Naive B cell (primary cell): Measurements from ENCODE around the gene MED26. TPM values are rescaled to one million over a fixed set of nuclear protein-coding genes. Genes with fewer than 3 reads are reported as not detected.

ENCODE experiments used
- ATAC-seq, 2 donors: fragments of 150-1000 bp; cut with Tn5 transposase; 2 replicates each; pipeline ENCODE4 v1.10.0; 2021; ENCODE audit warnings: low read depth in 2 of 2, mild to moderate bottlenecking in 2 of 2, moderate library complexity in 2 of 2
- DNase-seq: peaks from one replicate; pipeline ENCODE4 v3.0.0; 2022
- H3K27ac Mint-ChIP-seq, 6 donors: one replicate each; pipeline ENCODE4 v1.8.0; 2020 to 2022; ENCODE audit warnings: mild to moderate bottlenecking in 6 of 6, mixed read lengths in 6 of 6, moderate library complexity in 5 of 6, inconsistent platforms in 2 of 6
- H3K27me3 Mint-ChIP-seq, 3 donors: one replicate each; pipeline ENCODE4 v1.8.0; 2021 to 2022; ENCODE audit warnings: mixed read lengths in 3 of 3, mild to moderate bottlenecking in 1 of 3
- H3K36me3 Mint-ChIP-seq, 2 donors: one replicate each; pipeline ENCODE4 v1.8.0; 2020 to 2022; ENCODE audit warnings: mixed read lengths in 2 of 2, inconsistent platforms in 1 of 2, mild to moderate bottlenecking in 1 of 2
- H3K4me1 Mint-ChIP-seq, 3 donors: one replicate each; pipeline ENCODE4 v1.8.0; 2020 to 2022; ENCODE audit warnings: mixed read lengths in 3 of 3, inconsistent platforms in 1 of 3, mild to moderate bottlenecking in 1 of 3, moderate library complexity in 1 of 3
- H3K4me3 Mint-ChIP-seq, 8 donors: one replicate each; pipeline ENCODE4 v1.8.0; 2020 to 2022; ENCODE audit warnings: mild to moderate bottlenecking in 8 of 8, mixed read lengths in 8 of 8, moderate library complexity in 8 of 8, inconsistent platforms in 2 of 8
- H3K9me3 Mint-ChIP-seq, 7 donors: one replicate each; pipeline ENCODE4 v1.8.0; 2020 to 2022; ENCODE audit warnings: mixed read lengths in 7 of 7, mild to moderate bottlenecking in 5 of 7, inconsistent platforms in 2 of 7, moderate library complexity in 1 of 7
- polyA plus RNA-seq, 6 donors: library from polyadenylated mRNA; unstranded; fragments of 300-500 nt; fragmentation: Illumina TruSeq; gene quantifications; one replicate each; pipeline ENCODE4 v1.2.3, GENCODE V29; 2021; ENCODE audit warnings: low read depth in 6 of 6

The MED26 gene
- polyA plus RNA-seq, 6 donors from 2014 or later, result 2.0 to 10.9 (median 5.4) TPM

DNA sequence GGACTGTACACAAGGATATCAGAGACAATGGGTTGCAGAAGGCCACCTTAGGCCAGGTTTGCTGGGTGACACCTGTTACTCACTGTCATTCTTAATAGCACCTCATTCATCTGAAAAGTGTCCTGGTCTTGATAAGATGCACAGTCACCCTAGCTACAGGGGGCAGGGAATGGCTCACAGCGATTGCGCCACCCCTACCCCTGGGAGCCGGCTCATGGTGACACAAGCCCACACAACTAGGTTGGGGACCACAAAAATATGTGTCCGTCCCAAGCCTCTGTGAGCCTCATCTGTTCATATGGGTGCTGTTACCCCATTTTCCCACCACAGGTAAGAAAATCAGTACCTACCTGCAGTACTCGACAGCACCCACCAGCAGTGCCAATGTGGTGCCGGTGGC is 23.4 kb downstream of the MED26 start:
- H3K27ac Mint-ChIP-seq, result peak overlapping the region in 2 of 6 donors; percentile 81 to 90
- no peak for ATAC-seq
- H3K4me3 Mint-ChIP-seq, result peak overlapping the region in 2 of 8 donors; percentile 12 to 16
- no peak for DNase-seq
- H3K4me1 Mint-ChIP-seq, result peaks cover 49 to 66% (median 57%) of the 10 kb centered on the region in 3 donors
- H3K27me3 Mint-ChIP-seq, result no peaks in the 10 kb centered on the region
- H3K9me3 Mint-ChIP-seq, result no peaks in the 10 kb centered on the region
- no peaks in the 10 kb centered on the region for H3K36me3 Mint-ChIP-seq

DNA sequence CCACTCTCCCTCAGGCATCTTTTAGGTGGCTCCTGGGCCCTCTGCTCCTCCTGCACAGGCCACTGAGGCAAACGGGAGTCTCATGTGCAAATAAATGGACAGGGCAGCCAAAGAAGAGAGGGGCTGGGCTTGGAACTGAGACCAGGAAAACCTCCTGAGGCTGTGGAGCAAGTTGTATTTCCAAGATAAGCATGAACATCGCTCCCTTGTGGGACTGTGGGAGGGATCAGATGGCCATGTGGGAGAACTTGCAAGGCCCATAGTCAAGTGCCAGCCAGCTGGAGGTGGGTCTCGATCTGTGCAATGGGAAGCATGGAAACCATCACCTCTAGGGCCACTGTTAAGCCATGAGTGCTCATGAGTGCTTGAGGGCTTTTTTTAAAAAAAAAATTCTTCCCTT is 24.9 kb downstream of the MED26 start:
- Mint-ChIP-seq H3K4me3 (no peak overlapping the region), H3K27me3 (no peaks in the 10 kb centered on the region), H3K27ac (peak overlapping the region in 2 of 6 donors; percentile 15 to 54), H3K36me3 (no peaks in the 10 kb centered on the region), H3K4me1 (peaks cover 49 to 67% (median 61%) of the 10 kb centered on the region in 3 donors), H3K9me3 (no peaks in the 10 kb centered on the region)
- DNase-seq (no peak), ATAC-seq (no peak)

DNA sequence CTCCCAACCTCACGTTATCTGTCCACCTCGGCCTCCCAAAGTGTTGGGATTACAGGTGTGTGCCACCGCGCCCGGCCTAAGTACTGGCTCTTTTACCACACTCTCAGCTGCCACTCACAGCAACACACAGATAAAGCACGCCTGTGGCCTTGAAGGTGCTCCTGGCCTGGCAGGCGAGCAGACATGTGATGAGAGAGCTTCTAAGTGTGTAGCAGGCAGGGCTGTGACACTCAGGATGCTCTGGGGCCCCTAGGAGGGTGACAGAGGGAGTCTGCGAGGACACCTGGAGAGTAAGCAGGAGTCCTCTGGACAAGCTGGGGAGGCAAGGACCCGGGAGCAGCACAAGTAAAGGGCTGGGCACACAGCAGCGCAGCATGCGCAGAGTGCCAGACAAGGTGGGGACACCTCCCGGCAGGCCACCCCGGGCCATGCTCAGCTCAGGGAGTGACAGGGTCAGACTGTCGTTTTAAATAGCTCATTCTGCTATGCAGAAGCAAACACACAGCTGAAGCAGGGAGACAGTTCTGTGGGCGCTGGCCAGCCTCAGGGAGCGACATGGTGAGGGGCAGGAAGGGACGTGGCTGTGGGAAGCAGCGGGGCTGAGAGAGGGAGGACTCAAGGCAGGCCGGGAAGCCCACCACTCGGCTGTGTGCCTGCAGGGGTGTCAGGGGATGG is 26.5 kb downstream of the MED26 start:
- no peaks in the 10 kb centered on the region for H3K36me3 Mint-ChIP-seq
- no peaks in the 10 kb centered on the region for H3K9me3 Mint-ChIP-seq
- no peaks in the 10 kb centered on the region for H3K27me3 Mint-ChIP-seq
- DNase-seq, result no peak
- peak overlapping the region in 3 of 6 donors; percentile 31 to 73 (median 61) for H3K27ac Mint-ChIP-seq
- H3K4me1 Mint-ChIP-seq, result peaks cover 51 to 65% (median 65%) of the 10 kb centered on the region in 3 donors
- no peak for ATAC-seq
- peak overlapping the region in 1 of 8 donors; percentile 25 for H3K4me3 Mint-ChIP-seq

DNA sequence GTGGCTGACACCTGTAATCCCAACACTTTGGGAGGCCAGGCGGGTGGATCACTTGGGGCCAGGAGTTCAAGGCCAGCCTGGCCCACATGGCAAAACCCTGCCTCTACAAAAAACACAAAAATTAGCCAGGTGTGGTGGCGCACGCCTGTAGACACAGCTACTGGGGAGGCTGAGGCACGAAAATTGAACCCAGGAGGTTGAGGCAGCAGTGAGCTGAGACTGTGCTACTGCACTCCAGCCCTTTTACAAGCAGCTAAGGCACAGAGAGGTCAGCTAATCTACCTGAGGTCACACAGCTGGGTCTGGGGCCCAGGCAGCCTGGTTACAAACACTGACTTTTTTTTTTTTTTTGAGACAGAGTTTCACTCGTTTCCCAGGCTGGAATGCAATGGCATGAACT is 27.2 kb downstream of the MED26 start:
- Mint-ChIP-seq H3K27me3 (no peaks in the 10 kb centered on the region), H3K27ac (peak overlapping the region in 4 of 6 donors; percentile 31 to 87 (median 82)), H3K9me3 (no peaks in the 10 kb centered on the region), H3K4me3 (no peak overlapping the region), H3K36me3 (no peaks in the 10 kb centered on the region), H3K4me1 (peaks cover 53 to 69% (median 66%) of the 10 kb centered on the region in 3 donors)
- DNase-seq (no peak), ATAC-seq (no peak)

DNA sequence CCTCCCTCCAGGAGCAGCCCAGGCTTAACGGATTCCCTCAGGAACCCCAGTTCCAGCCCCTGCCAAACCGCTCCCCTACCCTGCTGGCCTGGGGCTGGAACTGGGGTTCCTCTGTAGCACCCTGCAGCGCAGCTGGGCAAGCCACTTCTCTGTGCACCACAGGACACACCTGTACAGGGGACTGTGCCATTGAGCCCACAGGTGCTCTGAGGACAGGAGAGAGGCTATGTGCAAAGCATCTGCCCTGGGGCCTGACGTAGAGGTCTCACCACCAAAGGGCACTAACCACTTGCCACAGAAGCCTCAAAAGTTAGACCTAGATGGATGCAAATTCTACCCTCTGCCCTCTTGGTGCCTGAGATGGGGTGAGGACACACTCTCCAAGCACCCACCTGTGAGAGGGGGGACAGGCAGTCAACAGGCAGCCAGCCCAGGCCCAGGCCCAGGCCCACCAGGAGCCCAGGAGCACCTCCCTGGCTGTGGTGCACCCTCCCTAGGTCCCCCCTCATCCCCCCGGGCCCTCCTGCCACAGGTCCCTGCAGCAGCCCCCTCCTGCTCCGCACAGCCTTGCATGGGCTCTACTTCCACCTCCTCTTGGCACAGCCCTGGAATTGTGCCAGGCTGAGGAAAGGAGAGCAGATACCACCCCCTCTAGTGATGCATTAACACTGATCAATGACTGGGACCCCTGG is 28.2 kb downstream of the MED26 start:
- Mint-ChIP-seq H3K27me3 (no peaks in the 10 kb centered on the region), H3K4me3 (no peak overlapping the region), H3K36me3 (no peaks in the 10 kb centered on the region), H3K9me3 (no peaks in the 10 kb centered on the region), H3K27ac (peak overlapping the region in 3 of 6 donors; percentile 47 to 81 (median 71)), H3K4me1 (peaks cover 53 to 69% (median 66%) of the 10 kb centered on the region in 3 donors)
- DNase-seq (no peak), ATAC-seq (peak in 1 of 2 donors; percentile 25)

DNA sequence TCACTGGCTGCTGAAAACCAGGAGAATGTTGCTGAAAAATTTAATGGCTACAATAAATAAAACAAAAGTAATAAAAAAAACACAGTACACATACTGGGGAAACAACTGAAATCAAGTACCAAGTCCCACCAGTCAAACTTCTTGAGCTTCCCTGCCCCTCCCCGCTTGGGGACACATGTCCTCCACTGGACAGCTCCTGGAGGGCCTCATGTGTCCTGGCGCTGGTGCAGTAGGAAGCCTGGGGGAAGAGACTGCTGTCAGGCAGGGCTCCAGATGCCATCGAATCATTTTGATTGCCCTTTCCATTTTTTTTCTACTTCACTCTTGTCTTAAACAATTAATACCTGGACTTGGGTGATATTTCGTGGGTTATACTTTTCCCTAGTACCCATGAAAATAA is 29.2 kb downstream of the MED26 start:
- peak overlapping the region in 3 of 6 donors; percentile 71 to 86 (median 85) for H3K27ac Mint-ChIP-seq
- no peak for ATAC-seq
- peaks cover 55 to 69% (median 66%) of the 10 kb centered on the region in 3 donors for H3K4me1 Mint-ChIP-seq

DNA sequence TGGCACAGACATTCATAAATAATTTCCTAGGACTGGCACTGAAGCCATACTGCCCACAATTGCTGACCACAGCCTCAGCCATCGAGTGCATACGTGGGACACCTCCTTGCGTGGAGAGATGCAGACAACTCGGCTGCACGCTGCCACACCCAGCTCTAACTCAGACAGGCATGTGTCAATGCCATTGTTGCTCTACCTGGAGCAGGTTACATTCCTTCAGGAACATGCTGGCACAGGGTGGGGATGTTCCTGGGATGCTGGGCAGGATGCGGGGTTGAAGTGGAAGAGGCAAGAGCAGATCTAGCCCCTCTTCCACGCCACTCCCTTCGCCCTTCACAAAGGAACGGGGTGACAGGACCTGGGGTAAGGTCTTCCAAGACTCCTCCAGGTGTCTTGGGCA is 31.6 kb downstream of the MED26 start:
- no peaks in the 10 kb centered on the region for H3K27me3 Mint-ChIP-seq
- H3K4me3 Mint-ChIP-seq, result no peak overlapping the region
- DNase-seq, result no peak
- peak overlapping the region in 3 of 6 donors; percentile 62 to 94 (median 76) for H3K27ac Mint-ChIP-seq
- no peak for ATAC-seq
- no peaks in the 10 kb centered on the region for H3K36me3 Mint-ChIP-seq
- peaks cover 57 to 79% (median 78%) of the 10 kb centered on the region in 3 donors for H3K4me1 Mint-ChIP-seq
- H3K9me3 Mint-ChIP-seq, result no peaks in the 10 kb centered on the region

More for the DNA sequence above, 29.2 kb downstream of the MED26 start:
- no peaks in the 10 kb centered on the region for H3K9me3 Mint-ChIP-seq
- H3K27me3 Mint-ChIP-seq, result no peaks in the 10 kb centered on the region
- H3K36me3 Mint-ChIP-seq, result no peaks in the 10 kb centered on the region
- DNase-seq, result no peak
- H3K4me3 Mint-ChIP-seq, result no peak overlapping the region

DNA sequence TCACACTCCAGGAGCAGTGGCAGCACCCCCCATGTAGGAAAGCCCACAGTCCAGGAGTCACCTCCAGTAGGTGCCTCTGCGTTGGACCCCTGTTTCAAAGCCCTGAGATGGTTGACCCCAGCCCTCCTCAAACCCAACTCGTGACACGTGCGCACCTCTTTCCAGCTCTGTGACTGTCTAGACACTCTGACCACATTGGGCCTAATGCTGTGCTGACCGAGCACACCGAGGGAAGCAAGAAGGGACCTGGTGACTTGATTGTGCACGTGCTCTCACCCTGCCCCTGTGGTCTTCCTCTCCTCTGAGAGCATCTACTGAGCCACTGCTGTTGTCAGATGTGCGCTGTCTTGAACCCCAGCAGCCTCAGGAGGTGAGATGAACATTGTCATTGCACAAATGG is 32.9 kb downstream of the MED26 start:
- Mint-ChIP-seq H3K27me3 (no peaks in the 10 kb centered on the region), H3K27ac (peak overlapping the region; percentile 57 to 97 (median 84)), H3K4me3 (peak overlapping the region; percentile 38 to 87 (median 79)), H3K36me3 (no peaks in the 10 kb centered on the region), H3K4me1 (peaks cover 62 to 83% (median 76%) of the 10 kb centered on the region in 3 donors), H3K9me3 (no peaks in the 10 kb centered on the region)
- DNase-seq (no peak), ATAC-seq (no peak)

DNA sequence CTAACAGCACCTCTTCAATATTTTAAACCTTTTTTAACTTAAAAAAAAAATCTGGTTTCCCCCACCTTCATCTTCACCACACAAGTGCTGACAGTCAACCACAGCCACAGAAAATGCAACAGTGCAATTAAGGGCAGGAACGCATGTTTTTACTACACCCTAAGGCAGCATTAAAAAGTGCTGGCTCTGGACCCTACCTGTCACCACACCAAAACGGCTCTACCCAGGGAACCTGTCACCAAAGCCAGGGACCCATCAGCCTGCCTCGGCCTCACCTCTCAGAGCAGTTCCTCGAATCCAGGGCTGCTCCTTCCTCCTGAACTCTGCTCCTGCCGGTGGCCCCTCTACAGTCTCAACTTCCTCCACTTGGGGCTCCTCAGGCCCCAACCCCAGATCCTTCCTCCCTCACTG is 33.3 kb downstream of the MED26 start:
- peak; percentile 61 to 65 for ATAC-seq

DNA sequence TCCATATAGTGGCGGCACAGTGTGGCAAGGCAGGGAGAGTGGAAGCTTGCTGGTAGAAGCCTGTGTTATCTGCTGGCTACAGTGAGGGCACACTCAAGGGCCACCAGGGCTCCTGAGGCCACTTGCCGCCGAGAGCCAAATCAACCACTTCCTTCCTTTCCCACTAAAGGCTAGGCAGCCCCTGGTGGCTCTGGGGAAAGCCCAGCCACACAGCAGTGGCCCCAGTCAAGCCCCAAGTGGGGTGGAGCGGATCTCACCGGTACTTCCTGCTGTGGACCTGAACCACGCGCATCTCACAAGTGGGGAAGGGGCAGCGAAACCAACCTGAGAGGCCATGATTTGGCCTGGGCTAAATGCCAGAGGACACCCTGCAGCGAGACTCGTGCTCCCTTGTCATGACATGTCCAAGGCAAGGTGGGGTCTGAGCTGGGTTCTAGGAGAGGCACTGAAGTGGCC is 33.8 kb downstream of the MED26 start:
- Mint-ChIP-seq H3K27me3 (no peaks in the 10 kb centered on the region), H3K4me1 (peaks cover 70 to 86% (median 82%) of the 10 kb centered on the region in 3 donors), H3K27ac (peak overlapping the region; percentile 57 to 97 (median 94)), H3K4me3 (peak overlapping the region; percentile 38 to 87 (median 79)), H3K9me3 (no peaks in the 10 kb centered on the region), H3K36me3 (no peaks in the 10 kb centered on the region)
- ATAC-seq (peak; percentile 86 to 87), DNase-seq (peak; percentile 68)

More for the DNA sequence above, 33.3 kb downstream of the MED26 start:
- H3K27me3 Mint-ChIP-seq, result no peaks in the 10 kb centered on the region
- peaks cover 67 to 86% (median 80%) of the 10 kb centered on the region in 3 donors for H3K4me1 Mint-ChIP-seq
- H3K9me3 Mint-ChIP-seq, result no peaks in the 10 kb centered on the region
- peak; percentile 26 for DNase-seq
- peak overlapping the region; percentile 38 to 87 (median 79) for H3K4me3 Mint-ChIP-seq
- peak overlapping the region; percentile 57 to 97 (median 84) for H3K27ac Mint-ChIP-seq
- H3K36me3 Mint-ChIP-seq, result no peaks in the 10 kb centered on the region

DNA sequence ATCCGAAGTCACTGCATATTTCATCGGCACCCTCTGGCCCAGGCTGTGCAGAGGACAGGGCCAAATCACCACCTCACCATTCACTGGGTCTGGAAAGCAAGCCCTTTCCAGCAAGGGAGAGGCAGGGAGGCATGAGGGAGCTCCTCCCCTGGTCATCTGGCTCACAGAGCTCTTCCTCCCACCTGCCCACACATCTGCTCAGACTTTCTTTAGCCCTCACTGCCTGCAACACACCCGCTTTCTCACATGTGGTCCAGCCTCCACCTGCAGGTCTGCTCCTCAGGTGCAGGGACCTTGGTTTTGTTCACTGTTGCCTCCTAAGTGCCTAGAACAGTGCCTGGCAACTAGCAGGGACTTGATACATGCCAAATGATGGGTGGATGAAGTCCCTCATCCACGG is 34.8 kb downstream of the MED26 start:
- H3K4me1 Mint-ChIP-seq, result peaks cover 73 to 88% (median 85%) of the 10 kb centered on the region in 3 donors
- DNase-seq (no peak), ATAC-seq (no peak)
- no peaks in the 10 kb centered on the region for H3K27me3 Mint-ChIP-seq
- no peaks in the 10 kb centered on the region for H3K9me3 Mint-ChIP-seq
- peak overlapping the region in 5 of 6 donors; percentile 65 to 97 (median 93) for H3K27ac Mint-ChIP-seq
- H3K36me3 Mint-ChIP-seq, result no peaks in the 10 kb centered on the region
- H3K4me3 Mint-ChIP-seq, result peak overlapping the region in 4 of 8 donors; percentile 38 to 80 (median 64)

DNA sequence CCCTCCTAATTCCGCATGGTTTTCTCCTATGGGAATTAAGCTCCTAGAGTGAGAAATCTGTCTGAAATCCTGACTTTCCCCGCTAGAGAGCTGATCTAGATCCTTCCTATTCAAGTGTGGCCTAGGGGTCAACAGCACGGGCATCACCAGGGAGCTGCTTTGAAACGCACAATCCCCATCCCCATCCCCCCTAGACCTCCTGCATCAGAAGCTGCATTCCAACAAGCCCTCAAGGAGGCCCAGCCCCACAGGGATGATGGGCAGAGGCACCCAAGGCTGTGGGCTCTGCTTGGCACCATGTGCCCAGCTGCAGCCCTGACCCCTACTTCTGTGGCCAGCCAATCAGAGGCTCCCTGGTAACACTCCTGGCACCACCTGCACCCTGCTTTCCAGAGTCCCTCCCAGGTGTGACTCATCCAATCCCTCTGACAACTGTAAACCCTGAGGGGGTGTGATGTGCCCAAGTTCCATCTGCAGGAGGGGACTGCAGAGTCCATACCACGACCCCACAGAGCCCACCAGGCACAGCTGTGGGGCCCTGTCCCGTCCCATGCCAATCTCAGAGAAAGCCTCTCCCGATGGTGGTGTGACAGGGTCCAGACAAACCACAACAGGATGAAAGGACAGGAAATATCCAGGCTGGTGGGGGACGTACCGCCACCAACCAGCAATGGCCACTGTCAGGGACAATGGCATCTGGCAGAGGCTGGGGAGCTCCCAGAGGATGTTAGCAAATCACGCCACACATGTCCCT is 36.0 kb downstream of the MED26 start:
- Mint-ChIP-seq H3K27me3 (no peaks in the 10 kb centered on the region), H3K9me3 (no peaks in the 10 kb centered on the region), H3K4me3 (peak overlapping the region in 4 of 8 donors; percentile 2 to 22 (median 16)), H3K27ac (peak overlapping the region in 3 of 6 donors; percentile 43 to 80 (median 78)), H3K4me1 (peaks cover 79 to 92% (median 91%) of the 10 kb centered on the region in 3 donors), H3K36me3 (no peaks in the 10 kb centered on the region)
- DNase-seq (no peak), ATAC-seq (no peak)
